ENCODE data around the gene TNS1. TPM values are rescaled to one million over a fixed set of nuclear protein-coding genes. Genes with fewer than 3 reads are reported as not detected.

TNS1 gene
- total RNA-seq, 1 donor from 2014 or later, result 7.9 TPM

- H3K27me3 Mint-ChIP-seq, result peaks cover 43% of the 10 kb centered on the region
- no peak overlapping the region for H3K4me3 Mint-ChIP-seq (ENCODE audit: low read depth)
- no peaks in the 10 kb centered on the region for H3K9me3 Mint-ChIP-seq (ENCODE audit: low read depth)
- H3K4me1 Mint-ChIP-seq (ENCODE audit: low read depth), result peaks cover 4% of the 10 kb centered on the region
- DNase-seq (ENCODE audit: low spot score, unreplicated experiment), result no peak
- no peak overlapping the region for H3K27ac Mint-ChIP-seq
- TF ChIP-seq CTCF (IDR thresholded peaks at IDR 0.05; ENCODE audit: unreplicated experiment), result no peak
- no peaks in the 10 kb centered on the region for H3K36me3 Mint-ChIP-seq (ENCODE audit: insufficient read depth)
Measured at GRCh38 chr2:218029366-218030360, 26.9 kb upstream of the TNS1 start.

GRCh38 chr2:218028562-218029348 lies 26.0 kb upstream of the TNS1 start:
- Mint-ChIP-seq H3K9me3 (ENCODE audit: low read depth) (no peaks in the 10 kb centered on the region), H3K4me1 (ENCODE audit: low read depth) (no peaks in the 10 kb centered on the region), H3K27me3 (peaks cover 35% of the 10 kb centered on the region), H3K27ac (no peak overlapping the region), H3K36me3 (ENCODE audit: insufficient read depth) (no peaks in the 10 kb centered on the region), H3K4me3 (ENCODE audit: low read depth) (no peak overlapping the region)
- DNase-seq (ENCODE audit: low spot score, unreplicated experiment), result no peak
- TF ChIP-seq CTCF (IDR thresholded peaks at IDR 0.05; ENCODE audit: unreplicated experiment), result no peak

- no peak overlapping the region for H3K27ac Mint-ChIP-seq
- no peak overlapping the region for H3K4me3 Mint-ChIP-seq (ENCODE audit: low read depth)
Measured at GRCh38 chr2:218028189-218028495, 25.3 kb upstream of the TNS1 start.

GRCh38 chr2:218027426-218028188 lies 24.8 kb upstream of the TNS1 start:
- no peak overlapping the region for H3K27ac Mint-ChIP-seq
- TF ChIP-seq CTCF (IDR thresholded peaks at IDR 0.05; ENCODE audit: unreplicated experiment), result no peak
- H3K4me3 Mint-ChIP-seq (ENCODE audit: low read depth), result no peak overlapping the region
- no peaks in the 10 kb centered on the region for H3K4me1 Mint-ChIP-seq (ENCODE audit: low read depth)
- no peak for DNase-seq (ENCODE audit: low spot score, unreplicated experiment)
- no peaks in the 10 kb centered on the region for H3K9me3 Mint-ChIP-seq (ENCODE audit: low read depth)
- H3K27me3 Mint-ChIP-seq, result peaks cover 24% of the 10 kb centered on the region
- no peaks in the 10 kb centered on the region for H3K36me3 Mint-ChIP-seq (ENCODE audit: insufficient read depth)

More at GRCh38 chr2:218028189-218028495, 25.3 kb upstream of the TNS1 start:
- no peaks in the 10 kb centered on the region for H3K36me3 Mint-ChIP-seq (ENCODE audit: insufficient read depth)
- H3K27me3 Mint-ChIP-seq, result peaks cover 29% of the 10 kb centered on the region
- no peak for TF ChIP-seq CTCF (IDR thresholded peaks at IDR 0.05; ENCODE audit: unreplicated experiment)
- DNase-seq (ENCODE audit: low spot score, unreplicated experiment), result no peak
- no peaks in the 10 kb centered on the region for H3K9me3 Mint-ChIP-seq (ENCODE audit: low read depth)
- no peaks in the 10 kb centered on the region for H3K4me1 Mint-ChIP-seq (ENCODE audit: low read depth)
